M059J (cell line): ENCODE results near the gene COBLL1. TPM values are rescaled to one million over a fixed set of nuclear protein-coding genes. Genes with fewer than 3 reads are reported as not detected.

ENCODE experiments used
- total RNA-seq: library from RNA; depleted of rRNA; stranded (reverse); fragments of >200 nt; shearing (Covaris generic); gene quantifications from 2 replicates; pipeline ENCODE4 v1.2.3, GENCODE V29; 2014; rRNA removed

Gene COBLL1
- total RNA-seq, 1 experiment from 2014 or later = 15.6 TPM

Other genes starting within 250 kb of the COBLL1 start
- 0.15 TPM in 1 of 2 replicates, not detected in the other for gene GRB14, start 220.3 kb downstream of the COBLL1 start, total RNA-seq
- gene SLC38A11, start 113.7 kb upstream of the COBLL1 start, total RNA-seq = 0.44 and 0.62 TPM in 2 replicates